GM11168 (cell line): ENCODE data around the gene NTM.
"Not testable (repeated sequence)": the region's sequence is repeated elsewhere in the genome, so short reads cannot be mapped to it uniquely, and the experiment has no call there.

Experiments used
- in situ Hi-C: fragments of 300-500 bp; cut with MboI; formaldehyde crosslinking; loops from one replicate; pipeline ENCODE4 v1.12.0; 2022; ENCODE audit warnings: low sequenced_read_pairs; ENCODE audit not compliant: unreplicated experiment

The NTM gene

GRCh38 chr11:131418189-131418588 is 47.8 kb downstream of the NTM start:
- in situ Hi-C loops: no loop called here

- in situ Hi-C loops: no loop called here
Measured at GRCh38 chr11:131421066-131421855, 50.8 kb downstream of the NTM start.

- in situ Hi-C loops: no loop called here
Measured at GRCh38 chr11:131422029-131422428, 51.6 kb downstream of the NTM start.

- in situ Hi-C loops: no loop called here
Measured at GRCh38 chr11:131422496-131422895, 52.1 kb downstream of the NTM start.

- in situ Hi-C loops: no loop called here
Measured at GRCh38 chr11:131423688-131424087, 53.3 kb downstream of the NTM start.

- in situ Hi-C loops: not testable (repeated sequence)
Measured at GRCh38 chr11:131424257-131424876, 54.0 kb downstream of the NTM start.

- in situ Hi-C loops: no loop called here
Measured at GRCh38 chr11:131425285-131425684, 54.9 kb downstream of the NTM start.

- in situ Hi-C loops: no loop called here
Measured at GRCh38 chr11:131428853-131429252, 58.4 kb downstream of the NTM start.

- in situ Hi-C loops: no loop called here
Measured at GRCh38 chr11:131430473-131431208, 60.2 kb downstream of the NTM start.

- in situ Hi-C loops: no loop called here
Measured at GRCh38 chr11:131441051-131441810, 70.8 kb downstream of the NTM start.

GRCh38 chr11:131446590-131447275 is 76.3 kb downstream of the NTM start:
- in situ Hi-C loops: no loop called here

GRCh38 chr11:131447277-131447815 is 76.9 kb downstream of the NTM start:
- in situ Hi-C loops: no loop called here

GRCh38 chr11:131447898-131448297 is 77.5 kb downstream of the NTM start:
- in situ Hi-C loops: no loop called here

GRCh38 chr11:131449036-131450019 is 78.9 kb downstream of the NTM start:
- in situ Hi-C loops: no loop called here

- in situ Hi-C loops: no loop called here
Measured at GRCh38 chr11:131454490-131454889, 84.1 kb downstream of the NTM start.

- in situ Hi-C loops: no loop called here
Measured at GRCh38 chr11:131454989-131455388, 84.6 kb downstream of the NTM start.

GRCh38 chr11:131455843-131456704 is 85.7 kb downstream of the NTM start:
- in situ Hi-C loops: no loop called here

- in situ Hi-C loops: no loop called here
Measured at GRCh38 chr11:131457163-131457562, 86.7 kb downstream of the NTM start.
